HL-60 (cell line): ENCODE results near the gene SEC24B.

ENCODE experiments used
- CTCF ChIP-seq: IDR thresholded peaks from one replicate; pipeline ENCODE4 v1.5.1; 2011; ENCODE audit warnings: low read length, control low read depth, inconsistent platforms; ENCODE audit not compliant: insufficient read depth
- GABPA ChIP-seq: IDR thresholded peaks from 2 replicates; pipeline ENCODE4 v1.6.1; 2012; ENCODE audit warnings: low read depth

- TF ChIP-seq GABPA (no peak), CTCF (no peak)
Observed at GRCh38 chr4:109441862-109442458, 8.3 kb downstream of the SEC24B start.
